ENCODE results near the gene MAMSTR. TPM values are rescaled to one million over a fixed set of nuclear protein-coding genes. Genes with fewer than 3 reads are reported as not detected.

Gene MAMSTR
- total and polyA plus RNA-seq, 2 donors (not counting 1 experiment from before 2014, with no cell fraction given) = 0.60 to 1.6 TPM

GRCh38 chr19:48741129-48741999, 21.8 kb upstream of the MAMSTR start:
- Histone ChIP-seq H3K4me1 (ENCODE audit: control insufficient read depth in 2 of 2, insufficient read depth in 2 of 2, low read length in 2 of 2) (peaks cover 22 to 28% of the 10 kb centered on the region in 2 donors), H3K36me3 (replicated peaks in 1 of 2; ENCODE audit: control extremely low read depth in 1 of 2, control insufficient read depth in 1 of 2, extremely low read depth in 1 of 2, insufficient read depth in 2 of 2, low read length in 1 of 2) (no peaks in the 10 kb centered on the region), H3K79me2 (ENCODE audit: control insufficient read depth, insufficient read depth, low read length) (no peaks in the 10 kb centered on the region), H3K4me2 (replicated peaks; ENCODE audit: low read depth, low read length, poor library complexity, severe bottlenecking) (no peak overlapping the region), H2AFZ (ENCODE audit: insufficient read depth, low read depth, low read length, poor library complexity, severe bottlenecking) (no peak overlapping the region), H3K27me3 (replicated peaks in 1 of 4; ENCODE audit: control extremely low read depth in 1 of 4, control insufficient read depth in 3 of 4, insufficient read depth in 4 of 4, low read length in 3 of 4) (peaks cover 0 to 40% (median 20%) of the 10 kb centered on the region in 4 experiments), H3K4me3 (ENCODE audit: control extremely low read depth in 1 of 5, extremely low read depth in 1 of 5, insufficient read depth in 1 of 5, low read depth in 2 of 5, low read length in 4 of 5) (no peak overlapping the region), H3K9me3 (ENCODE audit: control extremely low read depth in 1 of 3, control insufficient read depth in 2 of 3, insufficient read depth in 1 of 3, low read length in 2 of 3) (peaks cover 0 to 38% (median 0%) of the 10 kb centered on the region in 3 donors), H3K27ac (ENCODE audit: low read length in 2 of 2) (no peak overlapping the region), H4K20me1 (ENCODE audit: control insufficient read depth, insufficient read depth, low read length, poor library complexity, severe bottlenecking) (no peaks in the 10 kb centered on the region), H3K9ac (ENCODE audit: low read length) (no peak overlapping the region)
- H3K9me3 Mint-ChIP-seq (ENCODE audit: insufficient read depth) = no peaks in the 10 kb centered on the region
- H3K27me3 Mint-ChIP-seq = peaks cover 25% of the 10 kb centered on the region
- POLR2A ChIA-PET = no interaction called here
- ATAC-seq (ENCODE audit: low read depth) (no peak), DNase-seq (peak; percentile 50)
- 51% methylated on average over 32 of the region's 35 CpGs for WGBS (ENCODE audit: insufficient coverage)
- H3K4me1 Mint-ChIP-seq = peaks cover 19% of the 10 kb centered on the region
- CTCF ChIA-PET = no interaction called here
- H3K27ac Mint-ChIP-seq = peak overlapping the region; percentile 46
- peak overlapping the region; percentile 49 for H3K4me3 Mint-ChIP-seq
- intact Hi-C loops (cut with micrococcal nuclease) = no loop called here
- TF ChIP-seq, protein P1, sequence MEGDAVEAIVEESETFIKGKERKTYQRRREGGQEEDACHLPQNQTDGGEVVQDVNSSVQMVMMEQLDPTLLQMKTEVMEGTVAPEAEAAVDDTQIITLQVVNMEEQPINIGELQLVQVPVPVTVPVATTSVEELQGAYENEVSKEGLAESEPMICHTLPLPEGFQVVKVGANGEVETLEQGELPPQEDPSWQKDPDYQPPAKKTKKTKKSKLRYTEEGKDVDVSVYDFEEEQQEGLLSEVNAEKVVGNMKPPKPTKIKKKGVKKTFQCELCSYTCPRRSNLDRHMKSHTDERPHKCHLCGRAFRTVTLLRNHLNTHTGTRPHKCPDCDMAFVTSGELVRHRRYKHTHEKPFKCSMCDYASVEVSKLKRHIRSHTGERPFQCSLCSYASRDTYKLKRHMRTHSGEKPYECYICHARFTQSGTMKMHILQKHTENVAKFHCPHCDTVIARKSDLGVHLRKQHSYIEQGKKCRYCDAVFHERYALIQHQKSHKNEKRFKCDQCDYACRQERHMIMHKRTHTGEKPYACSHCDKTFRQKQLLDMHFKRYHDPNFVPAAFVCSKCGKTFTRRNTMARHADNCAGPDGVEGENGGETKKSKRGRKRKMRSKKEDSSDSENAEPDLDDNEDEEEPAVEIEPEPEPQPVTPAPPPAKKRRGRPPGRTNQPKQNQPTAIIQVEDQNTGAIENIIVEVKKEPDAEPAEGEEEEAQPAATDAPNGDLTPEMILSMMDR (IDR thresholded peaks at IDR 0.05) = no peak
- TF ChIP-seq EZH2 (IDR thresholded peaks at IDR 0.05; ENCODE audit: borderline replicate concordance, insufficient read depth, low read depth, low read length, poor library complexity, severe bottlenecking) = no peak

All from B cell (primary cell).